ENCODE data around the gene HDAC3.

The HDAC3 gene

GRCh38 chr5:141637123-141637766 is 596 bp upstream of the HDAC3 start:
- DNase-seq (ENCODE audit: low read depth), result peak; percentile 36
- peak overlapping the region; percentile 91 for H3K4me3 ChIP-seq (ENCODE audit: low read length)
- no peak for TF ChIP-seq CTCF (IDR thresholded peaks at IDR 0.05; ENCODE audit: insufficient read depth, low read depth, low read length, missing control alignments)

- H3K4me3 ChIP-seq (ENCODE audit: low read length), result peak overlapping the region; percentile 91
- no peak for TF ChIP-seq CTCF (IDR thresholded peaks at IDR 0.05; ENCODE audit: insufficient read depth, low read depth, low read length, missing control alignments)
- DNase-seq (ENCODE audit: low read depth), result no peak
Measured at GRCh38 chr5:141636106-141636412, 590 bp downstream of the HDAC3 start.

- H3K4me3 ChIP-seq (ENCODE audit: low read length), result peak overlapping the region; percentile 91
- no peak for DNase-seq (ENCODE audit: low read depth)
- TF ChIP-seq CTCF (IDR thresholded peaks at IDR 0.05; ENCODE audit: insufficient read depth, low read depth, low read length, missing control alignments), result no peak
Measured at GRCh38 chr5:141635646-141636045, 1.0 kb downstream of the HDAC3 start.

GRCh38 chr5:141634720-141635119 is 1.9 kb downstream of the HDAC3 start:
- no peak overlapping the region for H3K4me3 ChIP-seq (ENCODE audit: low read length)
- TF ChIP-seq CTCF (IDR thresholded peaks at IDR 0.05; ENCODE audit: insufficient read depth, low read depth, low read length, missing control alignments), result no peak
- no peak for DNase-seq (ENCODE audit: low read depth)

GRCh38 chr5:141633871-141634561 is 2.6 kb downstream of the HDAC3 start:
- no peak for DNase-seq (ENCODE audit: low read depth)
- H3K4me3 ChIP-seq (ENCODE audit: low read length), result no peak overlapping the region
- TF ChIP-seq CTCF (IDR thresholded peaks at IDR 0.05; ENCODE audit: insufficient read depth, low read depth, low read length, missing control alignments), result no peak

GRCh38 chr5:141632650-141633049 is 4.0 kb downstream of the HDAC3 start:
- no peak overlapping the region for H3K4me3 ChIP-seq (ENCODE audit: low read length)
- DNase-seq (ENCODE audit: low read depth), result no peak
- no peak for TF ChIP-seq CTCF (IDR thresholded peaks at IDR 0.05; ENCODE audit: insufficient read depth, low read depth, low read length, missing control alignments)

Measured in epithelial cell of esophagus (primary cell).